Measurements from ENCODE around the gene ADGRB3.

ADGRB3 gene

GRCh38 chr6:69338431-69339162 is 703.5 kb downstream of the ADGRB3 start:
- H3K4me2 ChIP-seq (ENCODE audit: low read length), result no peak overlapping the region
- no peaks in the 10 kb centered on the region for H3F3A ChIP-seq (ENCODE audit: insufficient read depth, low read length)
- TF ChIP-seq EZH2 (IDR thresholded peaks at IDR 0.05; ENCODE audit: borderline replicate concordance, low read length) (no peak), CTCF (IDR thresholded peaks at IDR 0.05; ENCODE audit: low read length) (no peak)
- H2AFZ ChIP-seq (ENCODE audit: low read length), result no peak overlapping the region
- no peaks in the 10 kb centered on the region for H3K36me3 ChIP-seq (ENCODE audit: insufficient read depth, low read length)
- H3K4me1 ChIP-seq (ENCODE audit: insufficient read depth, low read length, severe bottlenecking), result no peaks in the 10 kb centered on the region
- H3K27ac ChIP-seq (ENCODE audit: low read depth, low read length, poor library complexity, severe bottlenecking), result no peak overlapping the region
- no peak overlapping the region for H3K9ac ChIP-seq (ENCODE audit: low read length)
- H3K4me3 ChIP-seq (ENCODE audit: low read depth, low read length, poor library complexity, severe bottlenecking), result no peak overlapping the region
- no peaks in the 10 kb centered on the region for H4K20me1 ChIP-seq (ENCODE audit: insufficient read depth, low read length)
- no peaks in the 10 kb centered on the region for H3K79me2 ChIP-seq (ENCODE audit: insufficient read depth, low read length)
- H3K9me2 ChIP-seq (ENCODE audit: low read depth, low read length), result no peaks in the 10 kb centered on the region
- no peaks in the 10 kb centered on the region for H3K27me3 ChIP-seq (ENCODE audit: insufficient read depth, low read length)
- no peaks in the 10 kb centered on the region for H3K9me3 ChIP-seq (ENCODE audit: low read length)

- no peaks in the 10 kb centered on the region for H3K4me1 ChIP-seq (ENCODE audit: insufficient read depth, low read length, severe bottlenecking)
- no peaks in the 10 kb centered on the region for H3K27me3 ChIP-seq (ENCODE audit: insufficient read depth, low read length)
- no peaks in the 10 kb centered on the region for H3K79me2 ChIP-seq (ENCODE audit: insufficient read depth, low read length)
- no peaks in the 10 kb centered on the region for H3K9me2 ChIP-seq (ENCODE audit: low read depth, low read length)
- H3K9me3 ChIP-seq (ENCODE audit: low read length), result no peaks in the 10 kb centered on the region
- H3K9ac ChIP-seq (ENCODE audit: low read length), result no peak overlapping the region
- no peaks in the 10 kb centered on the region for H4K20me1 ChIP-seq (ENCODE audit: insufficient read depth, low read length)
- TF ChIP-seq CTCF (IDR thresholded peaks at IDR 0.05; ENCODE audit: low read length) (no peak), EZH2 (IDR thresholded peaks at IDR 0.05; ENCODE audit: borderline replicate concordance, low read length) (no peak)
- no peak overlapping the region for H3K4me3 ChIP-seq (ENCODE audit: low read depth, low read length, poor library complexity, severe bottlenecking)
- H3K36me3 ChIP-seq (ENCODE audit: insufficient read depth, low read length), result no peaks in the 10 kb centered on the region
- H3K4me2 ChIP-seq (ENCODE audit: low read length), result no peak overlapping the region
- H2AFZ ChIP-seq (ENCODE audit: low read length), result no peak overlapping the region
- no peaks in the 10 kb centered on the region for H3F3A ChIP-seq (ENCODE audit: insufficient read depth, low read length)
- H3K27ac ChIP-seq (ENCODE audit: low read depth, low read length, poor library complexity, severe bottlenecking), result no peak overlapping the region
These were observed 704.1 kb downstream of the ADGRB3 start for GRCh38 chr6:69339163-69339550.

GRCh38 chr6:69340196-69340595 is 705.1 kb downstream of the ADGRB3 start:
- Histone ChIP-seq H3K4me1 (ENCODE audit: insufficient read depth, low read length, severe bottlenecking) (no peaks in the 10 kb centered on the region), H4K20me1 (ENCODE audit: insufficient read depth, low read length) (no peaks in the 10 kb centered on the region), H2AFZ (ENCODE audit: low read length) (no peak overlapping the region), H3K79me2 (ENCODE audit: insufficient read depth, low read length) (no peaks in the 10 kb centered on the region), H3K4me2 (ENCODE audit: low read length) (no peak overlapping the region), H3K9ac (ENCODE audit: low read length) (no peak overlapping the region), H3K27ac (ENCODE audit: low read depth, low read length, poor library complexity, severe bottlenecking) (no peak overlapping the region), H3K9me3 (ENCODE audit: low read length) (no peaks in the 10 kb centered on the region), H3K4me3 (ENCODE audit: low read depth, low read length, poor library complexity, severe bottlenecking) (no peak overlapping the region), H3F3A (ENCODE audit: insufficient read depth, low read length) (no peaks in the 10 kb centered on the region), H3K9me2 (ENCODE audit: low read depth, low read length) (no peaks in the 10 kb centered on the region), H3K27me3 (ENCODE audit: insufficient read depth, low read length) (no peaks in the 10 kb centered on the region), H3K36me3 (ENCODE audit: insufficient read depth, low read length) (no peaks in the 10 kb centered on the region)
- TF ChIP-seq EZH2 (IDR thresholded peaks at IDR 0.05; ENCODE audit: borderline replicate concordance, low read length), result no peak
- TF ChIP-seq CTCF (IDR thresholded peaks at IDR 0.05; ENCODE audit: low read length), result no peak
